A673 (cell line): ENCODE measurements around the gene ITPR2.

ENCODE experiments used
- EZH2 ChIP-seq: fragments of 200-600 bp; sonication (generic); IDR thresholded peaks from 2 replicates; pipeline ENCODE4 v1.6.1; 2017; ENCODE audit warnings: borderline replicate concordance, low read depth, mild to moderate bottlenecking, mixed read lengths, antibody characterized with exemption, low read length; ENCODE audit not compliant: poor library complexity, severe bottlenecking
- TF ChIP-seq, protein P1 (sequence below): fragments of 300-800, 200-600 bp; sonication (generic); conservative IDR thresholded peaks from 2 replicates; pipeline ENCODE4 v1.5.1; 2017; ENCODE audit warnings: low read depth, mild to moderate bottlenecking, antibody characterized with exemption, low read length, moderate library complexity, mixed read lengths

- TF ChIP-seq, protein P1, sequence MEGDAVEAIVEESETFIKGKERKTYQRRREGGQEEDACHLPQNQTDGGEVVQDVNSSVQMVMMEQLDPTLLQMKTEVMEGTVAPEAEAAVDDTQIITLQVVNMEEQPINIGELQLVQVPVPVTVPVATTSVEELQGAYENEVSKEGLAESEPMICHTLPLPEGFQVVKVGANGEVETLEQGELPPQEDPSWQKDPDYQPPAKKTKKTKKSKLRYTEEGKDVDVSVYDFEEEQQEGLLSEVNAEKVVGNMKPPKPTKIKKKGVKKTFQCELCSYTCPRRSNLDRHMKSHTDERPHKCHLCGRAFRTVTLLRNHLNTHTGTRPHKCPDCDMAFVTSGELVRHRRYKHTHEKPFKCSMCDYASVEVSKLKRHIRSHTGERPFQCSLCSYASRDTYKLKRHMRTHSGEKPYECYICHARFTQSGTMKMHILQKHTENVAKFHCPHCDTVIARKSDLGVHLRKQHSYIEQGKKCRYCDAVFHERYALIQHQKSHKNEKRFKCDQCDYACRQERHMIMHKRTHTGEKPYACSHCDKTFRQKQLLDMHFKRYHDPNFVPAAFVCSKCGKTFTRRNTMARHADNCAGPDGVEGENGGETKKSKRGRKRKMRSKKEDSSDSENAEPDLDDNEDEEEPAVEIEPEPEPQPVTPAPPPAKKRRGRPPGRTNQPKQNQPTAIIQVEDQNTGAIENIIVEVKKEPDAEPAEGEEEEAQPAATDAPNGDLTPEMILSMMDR: no peak
- no peak for TF ChIP-seq EZH2
Measured at GRCh38 chr12:26836201-26836600, 3.2 kb upstream of the ITPR2 start.
